ENCODE data around the gene EXOSC9. TPM values are rescaled to one million over a fixed set of nuclear protein-coding genes. Genes with fewer than 3 reads are reported as not detected.

The EXOSC9 gene
- total RNA-seq, 1 donor from 2014 or later = 38.4 TPM

DNA sequence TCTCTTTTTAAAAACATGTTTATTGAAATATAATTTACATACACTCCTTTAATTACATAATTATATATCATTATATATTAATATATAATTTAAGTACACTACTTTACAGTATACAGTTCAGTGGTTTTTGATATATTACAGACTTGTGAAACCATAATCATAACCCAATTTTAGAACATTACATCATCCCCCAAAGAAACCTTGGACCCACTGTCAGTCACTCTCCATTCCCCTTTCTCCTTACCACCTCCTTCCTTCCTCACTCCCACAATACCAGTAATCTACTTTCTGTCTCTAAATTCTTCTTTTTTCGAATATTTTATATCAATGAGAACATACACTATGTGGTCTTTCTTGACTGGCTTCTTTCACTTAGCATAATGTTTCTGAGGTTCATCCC is 17.9 kb upstream of the EXOSC9 start:
- H3K27me3 Mint-ChIP-seq = peaks cover 36% of the 10 kb centered on the region
- no peak overlapping the region for H3K4me3 Mint-ChIP-seq
- H3K27ac Mint-ChIP-seq = no peak overlapping the region
- TF ChIP-seq, protein P1, sequence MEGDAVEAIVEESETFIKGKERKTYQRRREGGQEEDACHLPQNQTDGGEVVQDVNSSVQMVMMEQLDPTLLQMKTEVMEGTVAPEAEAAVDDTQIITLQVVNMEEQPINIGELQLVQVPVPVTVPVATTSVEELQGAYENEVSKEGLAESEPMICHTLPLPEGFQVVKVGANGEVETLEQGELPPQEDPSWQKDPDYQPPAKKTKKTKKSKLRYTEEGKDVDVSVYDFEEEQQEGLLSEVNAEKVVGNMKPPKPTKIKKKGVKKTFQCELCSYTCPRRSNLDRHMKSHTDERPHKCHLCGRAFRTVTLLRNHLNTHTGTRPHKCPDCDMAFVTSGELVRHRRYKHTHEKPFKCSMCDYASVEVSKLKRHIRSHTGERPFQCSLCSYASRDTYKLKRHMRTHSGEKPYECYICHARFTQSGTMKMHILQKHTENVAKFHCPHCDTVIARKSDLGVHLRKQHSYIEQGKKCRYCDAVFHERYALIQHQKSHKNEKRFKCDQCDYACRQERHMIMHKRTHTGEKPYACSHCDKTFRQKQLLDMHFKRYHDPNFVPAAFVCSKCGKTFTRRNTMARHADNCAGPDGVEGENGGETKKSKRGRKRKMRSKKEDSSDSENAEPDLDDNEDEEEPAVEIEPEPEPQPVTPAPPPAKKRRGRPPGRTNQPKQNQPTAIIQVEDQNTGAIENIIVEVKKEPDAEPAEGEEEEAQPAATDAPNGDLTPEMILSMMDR (conservative IDR thresholded peaks at IDR 0.05) = no peak
- no peaks in the 10 kb centered on the region for H3K4me1 Mint-ChIP-seq (ENCODE audit: unreplicated experiment)
- H3K36me3 Mint-ChIP-seq = no peaks in the 10 kb centered on the region
- no peaks in the 10 kb centered on the region for H3K9me3 Mint-ChIP-seq
- DNase-seq (ENCODE audit: extremely low spot score, unreplicated experiment) = no peak

DNA sequence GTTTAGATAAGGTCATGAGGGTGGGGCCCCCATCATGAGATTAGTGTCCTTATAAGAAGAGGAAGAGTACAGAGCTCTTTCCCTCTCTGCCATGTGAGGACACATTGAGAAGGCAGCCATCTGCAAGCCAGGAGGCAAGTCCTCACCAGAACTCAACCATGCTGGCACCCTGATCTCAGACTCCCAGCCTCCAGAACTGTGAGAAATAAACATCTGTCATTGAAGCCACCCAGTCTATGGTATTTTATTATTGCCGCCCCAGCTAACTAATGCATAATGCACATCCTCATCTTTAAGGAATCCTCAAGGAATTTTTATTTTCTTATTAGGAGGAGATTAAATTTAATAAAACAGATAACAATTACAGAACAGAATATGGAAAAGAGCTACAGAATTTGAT is 16.7 kb upstream of the EXOSC9 start:
- DNase-seq (ENCODE audit: extremely low spot score, unreplicated experiment) = no peak
- Mint-ChIP-seq H3K4me3 (no peak overlapping the region), H3K4me1 (ENCODE audit: unreplicated experiment) (no peaks in the 10 kb centered on the region), H3K9me3 (no peaks in the 10 kb centered on the region), H3K36me3 (no peaks in the 10 kb centered on the region), H3K27ac (no peak overlapping the region), H3K27me3 (peaks cover 43% of the 10 kb centered on the region)
- TF ChIP-seq, protein P1 (conservative IDR thresholded peaks at IDR 0.05) = no peak

DNA sequence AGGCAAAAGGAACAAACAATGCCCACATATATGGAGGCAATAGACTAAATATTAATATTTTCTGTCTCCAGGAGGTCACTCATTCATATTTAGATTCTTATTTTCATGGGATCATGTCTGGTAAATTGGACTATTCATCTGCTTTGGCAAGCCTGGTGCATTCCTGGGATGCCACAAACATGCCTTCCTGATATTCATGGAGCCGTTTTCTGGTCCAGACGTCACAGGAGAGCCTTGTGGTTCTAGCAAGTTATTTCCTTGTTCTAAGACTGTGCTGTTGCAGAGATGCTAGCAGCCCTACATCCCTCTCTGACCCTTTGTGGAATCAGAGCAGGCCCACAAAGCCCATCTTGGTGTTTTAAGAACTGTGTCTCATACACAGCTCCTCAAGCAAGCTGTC is 16.1 kb upstream of the EXOSC9 start:
- Mint-ChIP-seq H3K4me3 (no peak overlapping the region), H3K27ac (no peak overlapping the region), H3K36me3 (no peaks in the 10 kb centered on the region), H3K9me3 (no peaks in the 10 kb centered on the region), H3K4me1 (ENCODE audit: unreplicated experiment) (no peaks in the 10 kb centered on the region), H3K27me3 (peaks cover 44% of the 10 kb centered on the region)
- TF ChIP-seq, protein P1 (conservative IDR thresholded peaks at IDR 0.05) = no peak
- no peak for DNase-seq (ENCODE audit: extremely low spot score, unreplicated experiment)

DNA sequence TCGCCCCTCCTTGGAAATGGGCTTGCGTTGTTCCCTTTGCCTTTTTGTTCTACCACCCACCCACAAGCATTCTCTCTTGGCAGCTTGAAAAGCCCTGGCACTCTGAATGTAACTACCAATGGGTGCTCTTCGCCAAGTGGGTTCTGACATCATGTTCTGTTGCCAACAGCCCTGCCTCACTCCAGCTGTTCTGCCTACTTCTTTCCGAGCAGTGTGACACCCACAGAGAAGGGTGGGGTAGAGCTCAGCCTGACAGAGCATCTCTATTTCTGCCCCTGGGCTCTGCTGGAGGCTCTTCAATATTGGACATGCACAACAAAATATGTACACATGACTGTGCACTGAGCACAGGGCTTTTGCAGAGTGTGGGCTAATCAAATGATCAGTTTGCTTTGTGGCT is 15.6 kb upstream of the EXOSC9 start:
- Mint-ChIP-seq H3K27ac (no peak overlapping the region), H3K4me1 (ENCODE audit: unreplicated experiment) (no peaks in the 10 kb centered on the region), H3K4me3 (no peak overlapping the region), H3K9me3 (no peaks in the 10 kb centered on the region), H3K36me3 (no peaks in the 10 kb centered on the region), H3K27me3 (peaks cover 44% of the 10 kb centered on the region)
- no peak for DNase-seq (ENCODE audit: extremely low spot score, unreplicated experiment)
- TF ChIP-seq, protein P1 (conservative IDR thresholded peaks at IDR 0.05) = no peak

DNA sequence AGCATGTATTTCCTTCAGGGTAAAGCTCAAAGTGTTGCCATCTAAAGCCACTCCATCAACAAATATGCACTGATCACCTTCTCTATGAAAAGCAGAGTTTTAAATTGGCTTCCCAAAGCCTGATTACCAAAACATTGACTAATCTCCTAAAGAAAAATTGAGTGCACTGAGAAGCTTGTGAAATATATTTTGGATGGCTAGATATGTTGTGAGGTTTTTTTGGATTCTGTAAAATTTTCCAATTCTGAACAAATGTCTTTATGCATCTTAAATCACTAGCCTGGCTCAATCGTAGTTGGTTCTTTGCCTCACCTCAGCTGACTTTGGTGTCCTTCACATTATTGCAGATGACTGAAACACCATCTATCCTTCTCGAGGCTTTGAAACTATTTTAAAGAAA is 14.9 kb upstream of the EXOSC9 start:
- Mint-ChIP-seq H3K9me3 (no peaks in the 10 kb centered on the region), H3K27me3 (peaks cover 40% of the 10 kb centered on the region), H3K4me3 (no peak overlapping the region), H3K4me1 (ENCODE audit: unreplicated experiment) (no peaks in the 10 kb centered on the region), H3K27ac (no peak overlapping the region), H3K36me3 (no peaks in the 10 kb centered on the region)
- no peak for DNase-seq (ENCODE audit: extremely low spot score, unreplicated experiment)
- TF ChIP-seq, protein P1 (conservative IDR thresholded peaks at IDR 0.05) = no peak

DNA sequence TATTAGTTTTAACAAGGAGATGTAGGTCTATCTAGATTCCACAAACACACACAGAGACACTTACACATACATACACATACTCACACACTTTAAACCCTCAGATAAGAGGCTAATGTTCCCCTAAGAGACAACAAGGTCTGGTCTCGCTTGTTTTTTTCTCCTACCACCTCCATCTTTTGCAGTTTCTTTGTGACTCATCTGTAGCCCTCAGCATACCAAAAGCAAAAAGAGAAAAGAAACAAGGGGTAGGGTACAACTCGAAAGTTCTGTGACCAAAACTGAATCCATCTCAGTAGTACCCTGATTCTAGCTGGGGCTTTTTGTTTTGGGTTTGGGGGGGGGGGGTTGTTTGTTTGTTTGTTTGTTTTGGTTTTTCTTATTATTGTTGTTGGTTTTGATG is 12.2 kb upstream of the EXOSC9 start:
- no peaks in the 10 kb centered on the region for H3K9me3 Mint-ChIP-seq
- TF ChIP-seq, protein P1 (conservative IDR thresholded peaks at IDR 0.05) = no peak
- peaks cover 28% of the 10 kb centered on the region for H3K27me3 Mint-ChIP-seq
- H3K4me3 Mint-ChIP-seq = no peak overlapping the region
- no peak for DNase-seq (ENCODE audit: extremely low spot score, unreplicated experiment)
- H3K4me1 Mint-ChIP-seq (ENCODE audit: unreplicated experiment) = no peaks in the 10 kb centered on the region
- H3K36me3 Mint-ChIP-seq = no peaks in the 10 kb centered on the region
- H3K27ac Mint-ChIP-seq = no peak overlapping the region

Measured in type B pancreatic cell (in vitro differentiated cells).